Peyer's patch (tissue), 4 donors: ENCODE results near the gene RACK1.

Experiments used
- CTCF ChIP-seq, 6 experiments: fragments of 450-650 bp in 4 of 6; fragments of 200-600 bp in 2 of 6; sonication (generic) in 1 of 6; IDR thresholded peaks; one replicate each; pipeline ENCODE4 v1.5.1; 2017 to 2019; ENCODE audit warnings: antibody characterized with exemption in 6 of 6, mild to moderate bottlenecking in 3 of 6, moderate library complexity in 1 of 6
- POLR2A ChIP-seq, 2 donors: fragments of 450-650 bp; IDR thresholded peaks; one replicate each; pipeline ENCODE4 v1.5.1; 2017; ENCODE audit warnings: antibody characterized with exemption in 2 of 2, mild to moderate bottlenecking in 2 of 2, moderate library complexity in 2 of 2

- TF ChIP-seq CTCF (IDR thresholded peaks at IDR 0.05) (no peak), POLR2A (IDR thresholded peaks at IDR 0.05) (no peak)
Measured at GRCh38 chr5:181204113-181204825, 39.4 kb downstream of the RACK1 start.
